Measurements from ENCODE around the gene COPB2.

Gene COPB2

GRCh38 chr3:139309880-139310279, 79.6 kb downstream of the COPB2 start:
- in situ Hi-C loops (cut with MboI; ENCODE audit: low sequenced_read_pairs), result no loop called here

DNA sequence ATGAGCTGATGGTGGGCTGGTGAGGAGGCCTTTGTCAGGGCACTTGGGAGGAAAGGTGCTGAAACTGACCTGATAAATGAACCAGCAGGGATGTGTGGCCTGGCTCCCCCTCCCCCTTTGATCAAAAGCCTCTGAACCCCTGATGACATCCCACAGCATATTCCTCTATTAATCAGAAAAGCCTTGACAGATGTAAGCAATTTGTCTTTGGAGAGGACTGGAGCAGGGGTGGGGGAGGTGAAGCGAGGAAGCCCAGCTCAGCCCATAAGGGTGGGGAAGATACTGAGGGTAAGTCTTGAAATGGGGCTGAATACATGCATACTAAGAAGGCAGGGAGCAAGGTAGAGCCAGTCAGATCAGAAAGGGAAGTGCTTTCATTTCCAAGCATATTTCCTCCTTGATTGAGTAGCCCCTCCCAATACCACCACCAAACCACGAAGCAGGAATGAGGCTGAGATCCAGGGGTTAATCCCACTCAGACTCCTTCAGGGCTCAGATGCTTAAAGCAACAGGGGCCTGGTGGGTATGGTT, 80.3 kb downstream of the COPB2 start:
- in situ Hi-C loops (cut with MboI; ENCODE audit: low sequenced_read_pairs), result no loop called here

DNA sequence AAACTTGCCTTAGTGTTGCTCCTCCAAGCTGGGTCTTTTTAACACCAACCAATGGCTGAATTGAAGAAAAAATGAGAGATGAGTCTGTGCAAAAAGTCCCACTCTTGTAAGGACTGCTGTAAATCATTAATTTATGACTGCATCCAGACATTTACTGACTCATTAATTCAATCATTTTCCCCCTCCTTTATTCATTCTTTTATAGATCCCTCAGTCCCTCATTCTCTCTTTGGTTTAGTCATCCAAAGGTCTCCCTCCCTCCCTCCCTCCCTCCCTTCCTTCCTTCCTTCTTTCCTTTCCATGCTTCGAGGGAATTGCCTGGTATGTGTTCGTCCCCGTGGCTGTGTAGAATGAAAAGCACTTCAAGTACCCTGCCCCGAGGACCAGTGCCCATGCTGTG, 80.9 kb downstream of the COPB2 start:
- in situ Hi-C loops (cut with MboI; ENCODE audit: low sequenced_read_pairs), result no loop called here

DNA sequence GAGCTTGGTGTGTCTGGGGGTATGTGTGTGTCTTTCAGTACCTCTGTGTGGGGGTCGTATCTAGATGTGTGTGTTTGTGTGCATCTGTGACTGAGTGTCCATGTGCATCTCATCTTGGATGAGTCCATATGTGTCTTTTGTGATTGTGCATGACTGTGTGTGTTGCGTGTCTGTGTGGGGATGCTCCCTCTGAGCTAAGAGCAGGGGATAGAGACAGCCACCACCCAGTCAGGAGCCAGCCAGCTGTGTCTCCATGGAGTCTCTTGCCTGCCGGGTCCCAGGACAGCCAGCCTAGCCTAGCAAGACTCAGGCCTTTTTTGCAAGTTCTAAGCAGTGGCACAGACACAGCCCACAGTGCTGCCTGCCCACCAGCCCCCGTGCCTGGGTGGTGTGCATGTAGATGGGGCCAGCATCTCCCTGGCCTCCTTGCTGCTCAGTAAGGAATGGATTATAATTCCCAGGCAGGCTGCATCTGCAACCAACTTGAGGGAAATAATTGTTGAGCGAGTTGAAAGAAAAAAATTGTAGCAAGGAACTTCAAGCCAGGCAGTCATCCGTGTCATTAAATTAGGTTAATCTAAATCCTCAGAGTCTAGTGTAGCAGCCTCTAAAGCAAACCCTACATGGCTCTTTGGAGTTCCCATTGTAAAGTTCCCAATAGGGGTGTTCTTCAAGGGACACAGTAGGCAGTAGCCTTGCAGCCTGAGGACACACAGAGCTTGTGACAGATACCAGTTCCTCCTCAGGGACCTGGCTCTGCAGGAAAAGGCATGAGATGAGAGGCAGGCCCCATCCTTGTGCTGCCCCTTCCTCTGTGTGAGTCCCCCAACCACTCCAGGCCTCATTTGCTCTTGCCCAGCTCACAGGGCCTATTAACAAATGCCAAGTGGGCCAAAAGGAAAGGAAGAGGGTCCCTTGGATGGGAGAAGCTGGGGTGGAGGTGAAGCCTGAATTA, 81.6 kb downstream of the COPB2 start:
- in situ Hi-C loops (cut with MboI; ENCODE audit: low sequenced_read_pairs), result no loop called here
